ENCODE data around the gene SLC19A2. TPM values are rescaled to one million over a fixed set of nuclear protein-coding genes. Genes with fewer than 3 reads are reported as not detected.

Gene SLC19A2
- total RNA-seq, 1 experiment from 2014 or later = 31.5 TPM

GRCh38 chr1:169514566-169515270, 29.0 kb upstream of the SLC19A2 start:
- no peak for TF ChIP-seq CTCF (IDR thresholded peaks at IDR 0.05; ENCODE audit: insufficient read depth in 1 of 2, low read depth in 1 of 2, low read length in 1 of 2, severe bottlenecking in 1 of 2, unreplicated experiment in 1 of 2)
- DNase-seq = no peak
- no peak overlapping the region for H3K4me3 ChIP-seq (ENCODE audit: low read depth, low read length)
- ChIA-PET CTCF (no interaction called here), POLR2A (no interaction called here)
- Mint-ChIP-seq H3K9me3 (ENCODE audit: unreplicated experiment) (no peaks in the 10 kb centered on the region), H3K27ac (ENCODE audit: unreplicated experiment) (no peak overlapping the region), H3K4me1 (ENCODE audit: low read depth, unreplicated experiment) (peaks cover 8% of the 10 kb centered on the region), H3K27me3 (ENCODE audit: insufficient read depth, unreplicated experiment) (no peaks in the 10 kb centered on the region), H3K4me3 (ENCODE audit: unreplicated experiment) (no peak overlapping the region), H3K36me3 (ENCODE audit: insufficient read depth, unreplicated experiment) (no peaks in the 10 kb centered on the region)
- H3K4me1 ChIP-seq = peaks cover 15% of the 10 kb centered on the region
- no peaks in the 10 kb centered on the region for H3K27me3 ChIP-seq (replicated peaks; ENCODE audit: control insufficient read depth, insufficient read depth, low read length)
- no peaks in the 10 kb centered on the region for H3K36me3 ChIP-seq (ENCODE audit: control insufficient read depth, insufficient read depth, low read length)
- no TSS peak for BruUV-seq (replicated peaks)
- no peaks in the 10 kb centered on the region for H3K9me3 ChIP-seq
- intact Hi-C loops (cut with micrococcal nuclease; ENCODE audit: unreplicated experiment) = no loop called here

GRCh38 chr1:169513208-169513607, 27.5 kb upstream of the SLC19A2 start:
- no peaks in the 10 kb centered on the region for H3K36me3 ChIP-seq (ENCODE audit: control insufficient read depth, insufficient read depth, low read length)
- no peak for TF ChIP-seq CTCF (IDR thresholded peaks at IDR 0.05; ENCODE audit: insufficient read depth in 1 of 2, low read depth in 1 of 2, low read length in 1 of 2, severe bottlenecking in 1 of 2, unreplicated experiment in 1 of 2)
- H3K4me3 ChIP-seq (ENCODE audit: low read depth, low read length) = no peak overlapping the region
- no peak for DNase-seq
- no peaks in the 10 kb centered on the region for H3K27me3 ChIP-seq (replicated peaks; ENCODE audit: control insufficient read depth, insufficient read depth, low read length)
- ChIA-PET POLR2A (no interaction called here), CTCF (no interaction called here)
- intact Hi-C loops (cut with micrococcal nuclease; ENCODE audit: unreplicated experiment) = no loop called here
- H3K9me3 ChIP-seq = no peaks in the 10 kb centered on the region
- H3K4me1 Mint-ChIP-seq (ENCODE audit: low read depth, unreplicated experiment) = peaks cover 21% of the 10 kb centered on the region
- BruUV-seq (replicated peaks) = no TSS peak
- H3K27ac Mint-ChIP-seq (ENCODE audit: unreplicated experiment) = no peak overlapping the region
- no peaks in the 10 kb centered on the region for H3K36me3 Mint-ChIP-seq (ENCODE audit: insufficient read depth, unreplicated experiment)
- H3K9me3 Mint-ChIP-seq (ENCODE audit: unreplicated experiment) = no peaks in the 10 kb centered on the region
- H3K4me3 Mint-ChIP-seq (ENCODE audit: unreplicated experiment) = no peak overlapping the region
- H3K4me1 ChIP-seq = peaks cover 30% of the 10 kb centered on the region
- no peaks in the 10 kb centered on the region for H3K27me3 Mint-ChIP-seq (ENCODE audit: insufficient read depth, unreplicated experiment)

- no peaks in the 10 kb centered on the region for H3K9me3 ChIP-seq
- no peak overlapping the region for H3K4me3 ChIP-seq (ENCODE audit: low read depth, low read length)
- H3K4me1 Mint-ChIP-seq (ENCODE audit: low read depth, unreplicated experiment) = peaks cover 31% of the 10 kb centered on the region
- no peak overlapping the region for H3K4me3 Mint-ChIP-seq (ENCODE audit: unreplicated experiment)
- intact Hi-C loops (cut with micrococcal nuclease; ENCODE audit: unreplicated experiment) = no loop called here
- no peaks in the 10 kb centered on the region for H3K27me3 Mint-ChIP-seq (ENCODE audit: insufficient read depth, unreplicated experiment)
- DNase-seq = no peak
- POLR2A ChIA-PET = no interaction called here
- BruUV-seq (replicated peaks) = no TSS peak
- H3K9me3 Mint-ChIP-seq (ENCODE audit: unreplicated experiment) = no peaks in the 10 kb centered on the region
- H3K27ac Mint-ChIP-seq (ENCODE audit: unreplicated experiment) = no peak overlapping the region
- no peaks in the 10 kb centered on the region for H3K36me3 Mint-ChIP-seq (ENCODE audit: insufficient read depth, unreplicated experiment)
- H3K4me1 ChIP-seq = peaks cover 46% of the 10 kb centered on the region
- no peaks in the 10 kb centered on the region for H3K36me3 ChIP-seq (ENCODE audit: control insufficient read depth, insufficient read depth, low read length)
- CTCF ChIA-PET = interaction anchor here (0.6 kb wide), 1 partner anchor 428 kb away, joined by 3 read pairs; no protein-coding TSS in a partner anchor
- TF ChIP-seq CTCF (IDR thresholded peaks at IDR 0.05; ENCODE audit: insufficient read depth in 1 of 2, low read depth in 1 of 2, low read length in 1 of 2, severe bottlenecking in 1 of 2, unreplicated experiment in 1 of 2) = no peak
- H3K27me3 ChIP-seq (replicated peaks; ENCODE audit: control insufficient read depth, insufficient read depth, low read length) = no peaks in the 10 kb centered on the region
These were observed 25.7 kb upstream of the SLC19A2 start for GRCh38 chr1:169511316-169512005.

All from Caco-2 (cell line).